CD4-positive, alpha-beta T cell treated with Interleukin-15 for 4 hours (primary cell): ENCODE data around the gene SLC47A2.

Experiments used
- DNase-seq: peaks from one replicate; pipeline ENCODE4 v3.0.0-alpha.2; 2020; ENCODE audit warnings: low spot score

SLC47A2 gene

DNA sequence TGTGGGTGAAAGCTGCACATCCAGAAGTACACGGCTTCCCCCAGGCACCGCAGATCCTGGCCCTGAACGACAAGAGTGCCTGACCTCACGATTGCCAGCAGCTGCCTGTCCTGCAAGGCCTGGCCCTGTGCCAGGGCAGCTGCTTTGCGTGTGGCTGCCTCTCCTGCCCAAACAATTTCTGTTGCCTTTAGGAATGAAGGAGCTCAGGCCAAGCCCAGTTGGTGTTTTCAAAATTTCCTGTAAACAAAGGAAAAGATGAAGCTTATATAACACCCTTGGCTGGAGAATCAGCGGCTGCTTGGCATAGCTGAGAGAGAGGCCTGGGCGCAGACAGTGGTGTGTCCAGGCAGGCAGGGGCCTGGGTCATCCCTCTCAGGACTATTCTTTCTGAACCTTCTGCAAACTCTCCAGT, 11.7 kb upstream of the SLC47A2 start:
- no peak for DNase-seq

DNA sequence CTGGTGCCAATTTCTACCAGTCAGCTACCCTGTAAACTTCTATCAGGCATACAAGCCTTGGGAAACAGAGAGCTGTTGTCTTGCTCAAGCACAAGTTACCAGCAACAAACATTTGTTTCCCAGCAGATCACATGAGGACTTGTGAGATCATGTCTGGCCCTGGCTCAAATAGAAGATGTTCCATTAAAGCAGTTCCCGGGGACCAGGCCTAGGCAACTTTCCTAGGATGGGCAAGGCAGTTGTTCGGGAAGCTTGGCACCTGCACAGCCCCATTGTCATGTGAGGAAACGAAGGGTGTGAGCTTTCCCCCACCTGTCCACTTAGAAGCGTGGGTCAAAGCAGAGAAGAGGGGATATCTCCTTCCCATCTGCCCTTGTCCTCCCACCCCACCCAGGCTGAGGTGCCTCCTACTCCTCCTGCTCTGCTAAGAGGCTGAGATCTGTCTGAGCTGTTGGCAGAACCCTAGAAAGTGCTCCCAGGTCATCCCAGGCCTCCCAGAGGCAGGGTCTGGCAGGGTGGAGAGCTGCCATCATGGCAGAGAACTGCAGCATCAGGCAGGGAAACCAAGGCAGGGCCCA, 11.2 kb upstream of the SLC47A2 start:
- DNase-seq, result no peak

DNA sequence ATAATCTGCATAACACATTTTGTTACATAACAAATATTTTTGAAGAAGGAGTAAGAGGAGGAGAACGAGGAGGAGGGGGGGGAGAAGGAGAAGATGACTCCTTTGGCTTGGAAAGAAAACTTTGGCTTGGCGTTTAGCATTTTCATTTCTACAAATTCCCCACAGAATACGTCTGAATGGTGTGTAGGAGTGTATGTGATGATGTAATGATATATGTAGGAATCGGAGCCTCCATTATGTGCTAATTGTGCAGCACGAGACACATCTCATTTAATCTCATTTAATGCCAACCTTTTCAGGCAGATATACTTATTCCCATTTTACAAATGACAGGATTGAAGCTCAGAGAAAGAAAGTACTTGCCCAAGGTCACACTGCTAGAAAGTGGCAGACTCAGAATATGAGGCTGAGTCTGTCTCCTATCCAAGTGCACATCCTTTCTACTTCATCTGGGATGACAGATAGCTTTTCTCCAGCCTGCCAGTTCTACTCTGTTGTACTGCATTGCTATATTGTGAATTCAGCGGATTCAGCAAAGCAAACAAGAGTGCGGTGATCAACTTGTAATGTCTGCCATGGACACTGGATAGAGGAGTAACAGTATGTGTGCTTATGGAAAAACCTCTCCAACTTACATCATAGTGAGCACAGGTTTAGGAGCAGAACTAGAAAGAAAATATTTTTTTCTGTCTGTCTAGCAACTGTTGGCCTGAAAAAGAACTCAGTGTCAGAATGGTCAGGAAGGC, 10.4 kb upstream of the SLC47A2 start:
- DNase-seq, result no peak

DNA sequence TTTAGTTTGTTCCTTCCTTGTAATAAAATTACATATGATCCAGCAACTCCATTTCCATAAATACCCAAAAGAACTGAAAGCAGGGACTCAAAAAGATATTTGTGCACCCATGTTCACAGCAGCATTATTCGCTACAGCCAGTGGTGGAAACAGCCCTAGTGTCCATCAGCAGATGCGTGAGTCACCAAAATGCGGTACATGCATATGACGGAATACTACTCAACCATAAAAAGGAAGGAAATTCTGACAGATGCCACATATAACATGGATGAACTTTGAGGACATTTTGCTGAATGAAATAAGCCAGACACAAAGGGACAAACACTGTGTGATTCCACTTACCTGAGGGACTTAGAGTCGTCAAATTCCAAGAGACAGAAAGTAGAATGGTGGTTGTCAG, 9.1 kb upstream of the SLC47A2 start:
- DNase-seq, result no peak

DNA sequence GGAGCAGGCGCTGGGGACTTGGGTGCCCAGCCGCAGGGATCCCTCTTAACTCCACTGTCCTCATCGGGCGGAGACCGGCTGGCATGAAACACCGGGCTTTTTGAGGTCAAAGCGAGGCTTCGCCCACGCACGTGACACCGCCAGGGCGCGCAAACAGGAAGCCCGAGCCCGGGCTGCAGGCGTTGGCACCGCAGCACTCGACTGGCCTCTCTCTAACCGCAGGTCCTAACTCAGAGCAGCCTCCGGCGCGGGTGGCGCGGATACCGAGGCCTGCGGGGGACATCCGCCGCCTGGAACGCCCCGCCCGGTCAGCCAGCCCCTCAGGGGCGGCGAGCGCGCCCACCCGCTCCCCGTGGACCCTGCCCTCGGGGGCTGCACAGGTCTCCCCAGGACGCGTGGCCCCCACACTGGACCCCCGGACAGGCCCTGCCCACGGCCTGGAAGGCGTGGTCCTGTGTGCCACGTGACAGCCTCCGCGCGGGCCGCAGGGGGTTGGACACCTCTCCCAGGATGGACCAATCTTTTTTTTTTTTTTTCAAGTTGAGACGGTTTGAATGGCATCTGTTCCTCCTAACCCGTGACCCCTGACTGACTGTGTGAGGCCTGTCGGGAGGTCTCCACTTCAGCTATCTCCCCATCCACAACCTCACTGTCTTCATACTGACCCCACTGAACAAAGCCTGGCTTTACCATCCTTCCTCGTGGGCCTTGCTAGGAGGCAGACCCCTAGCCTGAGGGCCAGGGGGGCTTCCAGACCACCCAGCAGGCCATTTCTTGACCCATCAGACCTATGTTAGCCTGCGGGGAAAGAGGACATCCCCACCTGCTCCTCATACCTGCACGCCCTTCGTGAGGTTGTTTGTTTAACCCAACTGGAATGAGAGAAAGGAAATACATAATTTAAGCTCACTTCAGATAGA, 8.4 kb upstream of the SLC47A2 start:
- peak; percentile 37 for DNase-seq

DNA sequence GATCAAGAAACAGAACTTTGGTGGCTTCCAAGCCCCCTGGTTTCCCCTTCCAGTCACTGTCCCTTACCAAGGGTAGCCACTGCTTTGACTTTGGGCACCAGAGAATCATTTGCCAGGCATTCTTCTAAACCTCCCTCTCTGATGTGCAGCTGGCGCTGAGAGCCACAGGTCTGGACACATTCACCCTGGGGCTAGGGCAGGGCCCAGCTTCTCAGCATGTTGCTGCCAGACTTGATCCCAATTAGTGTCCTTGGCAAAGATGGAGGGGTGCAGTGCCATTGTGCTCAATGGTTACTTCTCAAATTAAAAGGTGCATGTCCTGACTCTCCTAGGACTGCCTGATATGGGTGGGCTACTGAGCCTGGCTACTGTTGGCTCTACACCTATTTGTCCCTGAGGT, 7.6 kb upstream of the SLC47A2 start:
- DNase-seq, result no peak

DNA sequence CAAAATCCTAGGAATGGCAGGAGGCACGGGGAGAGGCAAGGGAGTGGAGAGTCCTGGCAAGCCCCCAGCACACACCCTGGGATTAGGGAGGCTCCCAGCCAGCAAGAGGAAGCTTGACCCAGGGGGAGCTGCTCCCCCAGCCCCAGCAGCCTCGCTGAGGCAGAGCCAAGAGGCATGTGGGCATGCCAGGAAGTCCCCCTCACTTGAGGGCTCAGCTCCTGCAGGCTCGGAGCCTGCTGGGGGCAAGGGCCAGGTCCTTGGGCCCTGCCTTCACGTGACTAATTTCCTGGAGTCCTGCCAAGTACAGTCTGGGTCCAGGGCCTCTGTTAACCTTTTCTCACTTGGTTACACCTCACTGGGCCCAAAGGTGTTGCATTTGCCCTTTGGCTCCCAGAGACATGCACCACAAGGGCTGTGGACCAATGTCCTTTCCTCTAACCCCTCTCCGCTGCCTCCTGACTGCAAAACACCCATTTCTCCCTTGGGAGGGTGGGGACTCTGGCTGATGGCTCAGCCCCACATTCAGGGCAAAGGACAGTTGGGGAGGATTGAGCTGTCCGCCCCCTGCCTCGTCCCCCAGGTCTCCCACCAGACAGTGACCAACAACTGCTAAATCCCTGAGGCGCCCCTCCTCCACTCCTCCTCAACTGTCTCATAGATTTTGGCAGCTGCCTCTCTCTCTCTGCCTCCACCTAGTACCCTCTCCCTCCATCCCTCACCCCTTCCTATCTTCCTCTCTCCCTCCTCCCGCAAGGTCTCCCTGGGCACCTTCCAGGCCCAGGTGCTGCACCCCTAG, 4.4 kb upstream of the SLC47A2 start:
- no peak for DNase-seq

DNA sequence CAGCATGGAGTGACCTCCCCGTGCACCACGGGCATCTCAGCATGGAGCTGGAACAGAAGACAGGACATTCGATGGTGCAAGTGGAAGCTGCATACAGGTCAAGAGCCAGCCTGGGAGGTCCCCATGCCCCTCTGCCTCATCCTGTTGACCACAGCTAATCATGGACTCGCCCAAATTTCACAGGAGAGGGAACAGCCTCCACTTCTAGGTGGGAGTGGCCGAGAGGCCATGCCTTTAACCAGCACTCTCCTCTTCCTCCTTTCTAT, 3.8 kb upstream of the SLC47A2 start:
- DNase-seq, result no peak

DNA sequence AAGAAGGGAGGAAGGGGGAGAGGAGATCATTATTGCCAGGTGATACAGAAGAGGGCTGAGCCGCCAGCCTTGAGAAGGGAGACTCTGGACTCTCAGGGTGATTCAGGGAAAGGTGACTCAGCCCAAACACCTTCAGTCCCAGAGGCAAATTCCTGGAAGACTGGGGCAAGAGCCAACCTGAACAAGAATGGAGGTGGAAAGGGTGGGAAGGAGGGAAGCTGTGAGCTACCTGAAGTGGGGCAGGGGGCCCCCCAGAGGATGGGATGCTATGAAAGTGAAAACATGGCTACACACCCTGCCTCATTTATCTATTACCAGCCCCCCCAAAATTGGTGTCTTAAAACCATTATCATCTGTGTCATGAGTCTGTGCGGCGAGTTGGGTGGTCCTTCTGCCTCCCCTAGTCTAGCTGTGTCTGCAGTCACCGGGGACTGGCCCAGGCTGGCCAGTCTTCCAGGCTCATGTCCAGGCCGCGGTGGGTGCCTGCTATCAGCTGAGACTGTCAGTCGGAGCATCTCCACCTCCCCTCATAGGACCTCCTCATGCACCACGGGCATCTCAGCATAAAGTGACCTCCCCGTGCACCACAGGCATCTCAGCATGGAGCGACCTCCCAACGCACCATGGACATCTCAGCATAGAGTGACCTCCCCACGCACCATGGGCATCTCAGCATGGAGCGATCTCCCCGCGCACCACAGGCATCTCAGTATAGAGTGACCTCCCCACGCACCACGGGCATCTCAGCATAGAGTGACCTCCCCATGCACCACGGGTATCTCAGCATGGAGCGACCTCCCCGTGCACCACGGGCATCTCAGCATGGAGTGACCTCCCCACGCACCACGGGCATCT, 3.2 kb upstream of the SLC47A2 start:
- DNase-seq, result no peak

DNA sequence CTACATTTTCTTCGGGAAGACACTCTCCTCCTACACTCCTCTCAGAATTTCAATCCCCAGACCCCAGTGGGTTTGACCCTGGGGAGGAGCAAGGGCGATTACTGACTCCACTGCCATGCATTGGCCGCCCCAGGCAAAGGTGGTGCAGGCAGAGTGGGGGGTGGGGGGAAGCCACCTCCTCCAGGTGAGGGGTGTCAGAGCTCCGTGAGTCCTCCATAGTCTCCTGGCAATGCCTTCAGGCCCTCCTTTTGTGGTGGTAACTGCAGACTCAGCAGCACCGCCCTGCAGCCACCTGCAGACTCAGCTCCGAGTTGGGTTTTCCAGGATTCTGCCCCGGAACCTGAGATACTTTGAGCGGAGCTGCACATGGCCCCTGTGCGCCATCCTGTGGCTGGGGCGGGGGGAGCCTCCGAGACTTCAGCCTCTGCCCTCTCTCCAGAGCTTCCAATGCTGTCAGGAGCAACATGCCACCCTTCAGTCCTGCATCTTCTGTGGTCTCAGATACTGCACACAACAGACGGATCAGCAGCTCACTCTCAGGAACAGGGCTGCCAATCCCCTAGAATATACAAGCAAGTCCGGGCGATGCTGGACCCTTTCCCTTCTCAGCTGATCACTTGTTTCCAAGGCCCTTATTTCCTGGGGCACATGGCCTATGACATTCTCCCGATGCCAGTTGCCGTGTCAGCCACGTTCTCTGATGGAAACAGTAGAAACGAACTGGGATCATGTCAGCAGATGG, 2.4 kb upstream of the SLC47A2 start:
- DNase-seq, result no peak

DNA sequence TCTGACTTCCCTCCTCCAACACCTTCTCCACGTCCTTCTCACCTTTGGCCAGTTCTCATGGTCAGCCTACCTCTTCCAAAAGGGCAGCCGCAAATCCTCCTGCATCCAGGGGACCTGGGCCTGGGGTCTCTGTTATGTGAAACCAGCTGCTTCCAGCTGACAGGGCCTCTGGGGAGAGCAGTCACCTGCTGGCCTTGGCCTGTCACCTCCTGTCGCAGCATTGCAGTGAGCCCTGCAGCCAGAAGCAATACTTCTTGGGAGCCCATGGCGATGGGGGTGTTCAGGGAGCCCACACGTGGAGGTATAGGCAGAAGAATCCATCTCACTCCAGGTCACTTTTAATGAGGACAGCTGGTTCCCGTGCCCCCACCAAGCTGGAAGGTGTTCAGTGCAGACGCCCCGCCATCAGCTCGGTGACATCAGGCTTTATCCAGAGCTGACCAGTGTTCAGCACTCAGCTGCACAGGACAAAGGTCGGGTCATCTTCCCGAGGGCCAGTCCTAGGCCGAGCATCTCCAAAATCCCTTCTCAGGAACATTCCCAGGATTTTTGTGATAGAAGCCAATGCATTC, 1.7 kb upstream of the SLC47A2 start:
- no peak for DNase-seq

DNA sequence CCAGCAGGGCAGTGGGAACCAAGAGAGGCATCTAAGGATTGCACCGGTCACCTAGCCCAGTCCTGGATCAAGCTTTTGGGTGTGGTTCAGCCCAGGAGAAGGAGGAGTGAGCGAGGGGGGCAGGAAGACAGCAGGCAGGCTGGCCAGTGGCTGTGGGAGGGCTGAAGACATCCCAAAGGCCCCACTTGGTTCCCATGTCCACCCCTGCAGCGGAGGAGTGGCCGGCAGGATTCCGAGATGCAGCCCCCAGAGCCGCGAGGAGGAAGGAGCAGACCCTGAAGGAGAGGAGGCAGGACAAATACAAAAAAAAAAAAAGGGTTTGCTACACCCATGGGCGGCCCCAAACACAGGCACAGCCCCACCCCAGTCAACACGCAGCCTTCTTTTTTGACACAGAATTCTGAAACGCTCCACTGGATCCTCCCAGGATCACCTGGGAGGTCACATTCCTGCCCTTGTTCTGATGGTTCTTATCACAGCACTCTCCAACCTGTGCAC, 1.1 kb upstream of the SLC47A2 start:
- DNase-seq, result no peak

DNA sequence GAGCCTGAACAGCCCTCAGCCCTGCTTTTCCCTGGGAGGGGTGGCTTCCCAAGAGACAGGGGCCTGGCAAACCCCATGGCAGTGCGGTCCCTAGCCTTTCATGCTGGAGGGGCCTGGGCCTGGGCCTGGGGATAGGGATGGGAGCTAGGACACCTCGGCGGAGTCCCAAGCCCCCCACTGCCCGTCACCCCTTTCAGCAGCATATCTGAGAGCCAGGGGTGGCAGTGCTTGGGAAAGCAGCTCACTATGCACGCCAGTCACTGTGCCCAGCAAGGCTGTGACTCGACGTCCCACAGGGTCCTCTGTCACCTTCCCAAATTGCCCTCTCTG, 612 bp upstream of the SLC47A2 start:
- DNase-seq, result no peak

DNA sequence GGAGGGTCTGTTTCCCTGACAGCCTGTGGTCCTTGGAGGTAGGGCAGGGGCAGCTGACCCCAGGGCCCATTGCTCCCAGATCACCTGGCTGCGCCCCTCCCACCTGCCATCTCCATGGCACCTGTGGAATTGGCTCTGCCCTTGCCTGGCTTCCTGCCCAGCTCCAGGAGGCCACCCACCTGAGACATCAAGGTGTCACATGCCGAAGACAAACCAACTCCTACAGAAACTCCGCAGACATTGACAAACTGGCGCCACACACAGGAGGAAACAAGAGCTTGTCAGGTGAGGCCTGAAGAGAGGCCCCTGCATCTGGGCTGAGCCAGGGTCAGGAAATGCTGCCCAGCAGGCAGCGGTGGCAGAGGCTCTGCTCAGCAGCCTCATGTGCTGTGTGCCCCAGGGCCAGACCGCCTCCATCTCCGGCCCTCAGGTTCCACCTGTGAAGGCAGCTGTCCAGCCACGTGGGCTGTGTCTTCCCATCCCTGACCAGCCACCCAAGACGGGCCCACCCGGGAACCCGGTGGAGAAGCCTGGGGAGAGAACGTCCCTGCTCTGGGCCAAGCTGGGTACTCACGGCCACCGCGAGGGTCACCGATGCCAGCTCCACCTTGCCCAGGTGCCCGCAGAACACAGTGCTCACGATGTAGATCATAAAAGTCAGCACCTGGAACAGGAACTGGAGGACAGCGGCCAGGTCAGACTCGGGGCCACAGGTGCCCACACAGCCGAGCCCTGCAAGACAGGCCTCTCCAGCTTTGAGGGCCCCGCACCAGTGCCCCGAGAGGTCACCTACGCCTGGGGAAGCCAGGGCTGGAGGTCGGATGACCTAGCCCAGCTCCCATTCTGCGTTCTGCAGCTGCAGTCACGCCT, 1.6 kb downstream of the SLC47A2 start:
- DNase-seq, result no peak

DNA sequence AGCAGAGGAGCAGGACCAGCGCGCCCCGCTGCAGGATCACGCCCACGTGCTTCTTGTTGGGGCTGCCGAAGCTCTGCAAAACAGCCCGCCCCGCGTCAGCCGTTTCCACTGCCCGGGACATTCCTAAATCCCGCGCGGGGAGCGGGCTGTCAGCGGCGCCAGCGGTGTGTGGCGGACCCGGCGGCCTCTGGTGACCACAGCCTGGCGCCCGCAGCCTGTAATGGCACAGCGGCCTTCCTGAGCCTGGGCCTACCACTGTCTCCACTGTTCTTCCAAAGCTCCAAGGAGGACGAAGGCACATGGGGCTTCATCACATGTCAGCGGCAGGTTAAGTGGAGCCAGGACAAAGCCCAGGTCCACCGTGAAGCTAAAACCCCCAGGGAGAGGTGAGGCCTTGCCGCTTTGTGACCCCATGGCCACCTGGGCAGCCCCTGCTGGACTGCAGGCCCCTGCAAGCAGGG, 2.5 kb downstream of the SLC47A2 start:
- no peak for DNase-seq

DNA sequence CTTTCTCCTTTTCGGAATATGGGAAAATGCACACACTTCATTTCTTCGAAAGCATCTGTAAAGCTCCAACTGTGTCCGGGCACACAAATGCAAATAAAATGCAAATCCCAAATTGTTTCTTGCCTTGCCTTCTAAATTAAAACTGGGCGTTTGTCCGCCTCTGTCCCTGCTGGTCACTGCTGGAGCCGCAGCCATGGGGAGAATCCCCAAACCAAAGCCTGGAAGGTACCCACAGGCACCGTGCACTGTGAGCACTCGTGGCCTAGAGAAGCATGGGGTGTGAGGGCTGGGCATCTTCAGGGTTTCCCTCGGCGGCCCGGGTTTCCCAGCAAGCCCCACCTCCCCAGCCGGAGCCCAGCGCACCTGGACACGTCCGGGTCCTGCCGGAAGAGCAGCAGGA, 2.9 kb downstream of the SLC47A2 start:
- no peak for DNase-seq

DNA sequence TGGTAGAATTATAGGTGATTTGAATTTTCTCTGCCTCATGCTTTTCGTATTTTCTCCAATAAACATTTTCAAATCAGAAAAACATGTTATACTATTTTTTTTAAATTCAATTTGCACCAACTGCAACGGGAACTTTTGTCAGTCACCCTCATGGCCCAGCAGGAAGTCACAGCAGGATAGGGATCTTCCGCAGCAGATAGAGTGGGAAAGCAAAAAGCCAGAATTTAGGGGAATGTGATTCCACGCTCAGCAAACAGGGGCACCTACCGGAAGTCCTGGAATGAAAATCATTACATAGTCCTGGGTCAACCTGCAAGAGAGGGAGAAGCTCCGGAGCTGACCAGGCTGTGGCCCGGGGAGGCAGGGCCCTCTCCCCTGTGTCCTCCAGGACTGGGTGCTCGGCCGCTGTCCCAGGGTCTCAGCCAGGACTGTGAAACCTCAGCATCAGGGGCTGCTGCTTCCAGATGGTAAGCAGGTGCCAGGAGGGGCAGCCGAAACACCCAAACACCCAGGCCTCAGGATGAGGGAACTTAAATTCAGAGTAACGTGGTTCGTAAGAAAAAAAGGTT, 3.9 kb downstream of the SLC47A2 start:
- DNase-seq, result no peak

DNA sequence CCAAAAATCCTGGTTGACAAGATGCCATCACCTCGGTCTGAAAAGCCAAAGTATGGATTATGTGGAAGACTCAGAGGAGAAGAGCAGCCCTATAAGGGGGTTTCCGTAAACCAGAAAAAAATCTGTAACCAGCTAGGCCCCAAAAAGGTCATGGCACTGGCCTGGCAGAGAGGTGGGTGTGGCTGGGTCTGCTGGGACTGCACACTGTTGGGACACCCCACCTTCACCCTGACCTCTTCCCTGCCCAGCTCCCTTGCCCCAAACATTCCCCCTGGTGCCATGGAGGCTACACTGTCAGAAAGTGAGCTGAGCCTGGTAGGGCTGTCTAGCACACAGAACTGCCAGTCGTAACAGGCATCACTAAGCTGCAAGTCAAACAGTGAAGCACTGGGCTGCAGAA, 6.5 kb downstream of the SLC47A2 start:
- DNase-seq, result no peak
